GM18907 (cell line): ENCODE data around the gene PAX6.

Experiments
- ATAC-seq: cut with Tn5 transposase; IDR thresholded peaks from one replicate; pipeline ENCODE4 v1.9.1; 2021; ENCODE audit warnings: mild to moderate bottlenecking, moderate library complexity; ENCODE audit not compliant: unreplicated experiment

PAX6 gene

GRCh38 chr11:31810779-31811647 is at the start of gene PAX6:
Gene PAX6 (minus strand): TSS chr11:31811322. CDS start chr11:31806411, 4,911 bp downstream.
- ATAC-seq, result peak; percentile 69

- ATAC-seq, result no peak
Observed at GRCh38 chr11:31860391-31860790, 49.3 kb upstream of the PAX6 start.

- ATAC-seq, result no peak
Observed at GRCh38 chr11:31856248-31856647, 45.1 kb upstream of the PAX6 start.

GRCh38 chr11:31855466-31855865 is 44.3 kb upstream of the PAX6 start:
- ATAC-seq, result no peak

DNA sequence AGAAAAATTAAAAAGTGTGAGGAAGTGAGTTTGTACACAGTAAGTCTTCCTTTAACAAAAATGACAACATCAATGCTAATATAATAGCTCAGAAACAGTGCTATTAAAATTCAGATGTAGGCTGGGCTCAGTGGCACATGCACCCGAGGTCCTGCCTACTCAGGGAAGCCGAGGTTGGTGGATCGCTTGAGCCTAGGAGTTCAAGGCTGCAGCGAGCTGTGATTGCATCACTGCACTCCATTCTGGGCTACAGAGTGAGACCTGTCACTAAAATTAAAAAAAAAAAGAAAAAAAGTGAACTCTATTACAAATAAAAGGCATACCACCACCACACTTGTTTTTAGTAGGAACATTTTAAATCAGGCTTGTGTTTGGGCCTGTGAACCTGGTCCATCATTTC is 39.2 kb upstream of the PAX6 start:
- ATAC-seq, result no peak

DNA sequence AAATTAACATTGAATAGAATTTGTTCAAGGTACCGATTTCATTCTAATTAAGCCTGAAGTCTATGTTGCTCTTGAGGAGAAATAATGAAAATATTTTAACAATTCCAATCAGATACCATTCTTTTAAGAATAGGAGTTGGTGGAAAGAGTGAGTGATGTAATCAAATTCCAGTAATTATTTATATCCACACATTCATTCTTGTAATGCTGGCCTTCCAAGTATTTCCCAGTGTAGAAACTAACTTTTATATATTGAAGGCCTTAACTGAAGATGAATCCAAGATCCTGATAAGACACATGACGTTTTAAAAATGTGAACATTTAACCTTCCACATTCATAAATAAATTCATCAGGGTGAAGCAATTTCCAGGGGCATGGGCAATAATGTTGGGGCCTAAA is 36.6 kb upstream of the PAX6 start:
- no peak for ATAC-seq

DNA sequence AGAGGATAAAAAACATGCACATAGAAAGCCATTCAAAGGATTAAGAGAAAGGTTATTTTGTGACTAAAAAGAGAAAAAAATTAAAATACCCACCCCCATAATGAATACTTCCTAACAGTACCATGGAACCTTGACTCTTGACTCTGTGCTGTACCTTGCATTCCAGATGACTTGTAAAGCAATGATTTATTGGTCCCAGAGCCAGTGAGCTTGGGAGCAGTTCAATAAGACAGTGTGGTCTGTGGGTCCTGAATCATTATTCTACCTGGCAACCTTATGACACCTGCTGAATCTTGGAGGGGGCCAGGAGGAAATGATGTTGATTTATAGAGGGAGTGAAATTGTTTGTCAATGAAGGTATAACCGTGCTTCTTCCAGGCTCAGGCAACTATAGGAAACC is 34.2 kb upstream of the PAX6 start:
- no peak for ATAC-seq

GRCh38 chr11:31844351-31844750 is 33.2 kb upstream of the PAX6 start:
- ATAC-seq, result no peak

DNA sequence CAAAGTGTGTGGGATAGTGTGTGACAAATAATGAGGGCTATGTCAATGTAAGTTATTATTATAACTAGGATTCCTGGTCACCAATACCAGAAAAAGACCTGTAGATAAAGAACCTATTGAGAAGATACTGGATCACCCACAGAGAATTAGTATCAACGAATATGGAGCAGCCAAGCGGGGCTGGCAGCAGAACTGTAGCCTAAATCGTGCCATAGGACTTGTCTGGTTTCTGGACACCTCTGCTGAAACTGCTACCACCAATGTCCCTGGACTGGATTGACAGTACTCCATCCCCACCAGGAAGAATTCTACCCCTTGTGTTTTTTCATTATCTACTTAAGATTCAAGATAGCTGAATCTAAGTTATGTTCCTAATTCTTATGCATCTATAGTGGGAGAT is 30.3 kb upstream of the PAX6 start:
- ATAC-seq, result no peak

- ATAC-seq, result no peak
Observed at GRCh38 chr11:31834237-31834636, 23.1 kb upstream of the PAX6 start.

DNA sequence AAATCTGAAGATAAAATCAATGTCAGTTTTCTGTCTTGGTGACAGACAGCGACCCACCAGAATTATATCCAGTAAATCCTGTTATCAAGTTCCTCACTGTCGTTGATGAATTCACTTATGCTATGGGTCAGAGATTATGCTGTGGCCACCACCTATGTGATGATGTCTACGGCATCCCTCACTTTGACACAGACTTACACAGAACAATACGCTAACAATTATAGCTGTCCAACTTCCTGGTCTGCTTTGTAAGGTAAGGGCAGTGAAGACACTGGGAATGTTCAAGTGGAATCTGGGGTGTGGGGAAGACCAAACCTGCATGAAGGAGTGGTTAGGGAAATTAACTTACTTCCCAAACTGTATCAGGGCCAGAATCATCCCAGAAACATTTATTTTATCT is 19.3 kb upstream of the PAX6 start:
- no peak for ATAC-seq

DNA sequence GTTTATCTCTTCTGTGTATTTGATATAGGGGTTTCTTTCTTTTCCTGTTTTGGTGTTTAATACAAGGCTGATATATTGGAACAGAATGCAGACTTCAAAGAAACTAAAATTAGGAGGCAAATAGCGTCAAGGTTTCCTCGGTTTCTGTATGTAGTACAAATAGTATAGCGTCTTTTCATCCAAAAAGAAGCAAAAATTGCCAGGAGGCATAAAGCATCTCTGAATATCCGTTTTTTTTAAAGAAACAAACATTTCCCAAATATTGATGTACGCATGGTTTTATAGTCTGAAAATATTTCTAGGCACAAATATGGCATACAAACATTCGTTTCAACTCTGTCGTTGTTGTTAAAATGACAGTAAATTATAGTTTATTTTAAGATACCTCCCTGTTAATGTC is 17.1 kb upstream of the PAX6 start:
- ATAC-seq, result no peak

DNA sequence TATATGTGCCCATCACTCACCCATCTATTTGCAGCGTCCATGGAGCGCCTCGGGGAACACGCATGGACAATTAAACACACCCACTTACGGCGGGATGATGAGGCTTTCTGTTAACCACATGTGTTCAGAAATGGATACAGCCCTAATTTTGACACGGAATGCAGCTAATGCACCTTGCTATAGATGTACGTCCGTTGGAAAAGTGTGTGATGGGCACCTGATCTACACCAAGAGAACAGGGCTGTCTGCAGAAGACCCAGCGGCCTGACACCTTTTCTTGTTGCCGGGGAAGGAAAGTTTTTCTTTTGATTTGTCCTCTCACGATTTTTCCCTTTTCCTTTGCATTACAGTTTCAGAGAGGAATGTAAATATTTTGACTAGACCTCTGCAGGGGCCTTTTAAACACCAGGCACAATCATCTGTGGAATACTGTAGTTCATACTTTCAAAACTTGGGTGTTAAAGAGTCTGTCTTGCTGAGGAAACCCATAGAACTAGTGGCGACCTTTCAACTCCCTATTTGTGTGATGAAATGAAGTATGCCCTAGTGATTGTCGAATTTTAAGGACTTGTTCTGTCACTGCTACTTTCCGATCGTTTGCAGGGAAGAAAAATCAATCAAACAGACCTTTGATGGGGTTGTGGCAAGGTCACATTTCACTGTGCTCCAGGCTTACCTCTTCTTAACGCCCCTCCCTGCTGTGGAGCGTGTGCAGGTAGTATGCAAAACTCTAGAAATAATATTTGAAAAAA is 16.5 kb upstream of the PAX6 start:
- no peak for ATAC-seq

DNA sequence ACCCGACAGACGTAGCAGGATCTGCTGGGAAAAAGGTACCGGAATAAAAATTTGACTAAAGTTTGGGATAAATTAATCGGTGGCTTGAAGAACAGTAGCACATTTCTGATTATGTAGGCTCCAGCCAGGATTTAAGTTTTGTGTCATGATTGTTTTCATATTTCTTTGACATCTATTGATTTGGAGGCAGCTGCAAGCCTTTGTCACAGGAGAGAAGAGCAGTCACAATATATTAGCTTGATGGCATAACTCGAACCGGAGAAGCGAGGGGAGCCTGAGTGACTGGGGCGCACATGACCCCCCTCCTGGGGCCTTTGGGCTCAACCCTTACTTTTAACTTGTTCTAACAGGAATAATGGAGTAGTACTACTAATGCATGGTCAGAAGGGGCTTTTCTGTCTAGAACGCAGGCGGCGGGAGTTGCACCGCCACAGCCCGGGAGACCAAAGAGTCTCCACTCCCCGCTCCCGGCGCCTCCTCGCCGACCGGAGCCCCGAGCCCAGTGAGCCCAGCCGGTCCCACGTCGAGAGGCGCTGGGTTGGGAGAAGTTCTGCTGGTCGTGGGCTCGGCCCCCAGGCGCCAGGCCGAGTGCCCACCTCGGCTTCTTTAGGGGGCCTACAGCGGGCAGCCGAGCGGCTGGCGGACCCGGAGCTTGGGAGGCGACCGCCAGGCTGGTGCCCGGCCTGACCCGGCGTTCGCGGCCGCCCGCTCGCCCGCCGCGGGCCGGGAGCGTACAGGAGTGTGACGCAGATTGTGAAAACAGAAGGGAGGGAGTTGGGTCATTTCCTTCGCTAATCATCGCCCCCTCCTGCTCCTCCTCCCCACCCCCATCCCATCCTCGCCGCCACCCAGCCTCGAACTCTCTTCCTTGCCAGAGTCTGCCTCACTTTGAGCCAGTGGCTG is 15.7 kb upstream of the PAX6 start:
- ATAC-seq, result no peak

- no peak for ATAC-seq
Observed at GRCh38 chr11:31825838-31826484, 14.8 kb upstream of the PAX6 start.

DNA sequence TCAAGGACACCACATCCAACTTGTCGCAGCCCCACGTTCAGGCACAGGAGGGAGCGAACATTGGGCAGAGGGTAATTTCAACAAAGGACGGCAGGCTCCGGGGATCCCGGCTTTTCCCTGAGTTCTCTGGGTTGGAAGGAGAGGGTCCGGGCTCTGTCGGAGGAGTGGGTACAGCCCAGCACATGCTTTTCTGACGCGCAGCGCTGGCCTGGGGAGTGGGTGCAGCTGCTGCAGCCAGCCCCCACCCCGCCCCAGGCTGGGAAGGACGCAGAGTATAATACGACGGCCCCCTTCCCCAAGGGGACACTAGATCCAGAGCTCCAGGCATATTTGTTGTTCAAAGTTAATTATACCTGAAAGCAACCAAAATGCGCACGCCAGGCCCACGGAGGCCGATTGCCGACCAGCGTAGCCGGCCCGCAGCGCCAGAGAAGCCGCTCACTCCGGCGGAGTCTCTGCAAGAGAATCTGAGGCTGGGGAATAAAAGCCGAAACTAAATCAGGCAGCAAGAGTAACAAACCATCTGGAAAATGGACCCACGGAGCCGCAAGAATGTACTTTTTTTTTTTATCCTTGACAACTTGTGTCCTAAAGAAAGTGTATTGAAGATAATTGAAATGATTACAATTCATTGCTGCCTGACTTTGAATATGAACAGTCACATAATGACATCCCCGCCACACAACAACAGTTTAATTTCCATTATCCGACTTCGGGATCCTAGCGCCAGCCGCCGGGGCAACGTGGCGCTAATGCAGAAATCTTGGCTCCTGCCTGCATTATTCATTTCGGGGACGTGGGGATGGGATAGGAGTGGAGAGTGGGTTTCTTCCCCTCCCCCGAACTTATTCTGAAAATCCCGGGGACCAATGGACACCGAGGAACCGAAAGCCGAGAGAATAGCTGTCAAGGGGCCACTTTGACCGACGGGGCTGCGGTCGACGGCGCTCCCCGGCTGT is 14.0 kb upstream of the PAX6 start:
- ATAC-seq, result no peak

DNA sequence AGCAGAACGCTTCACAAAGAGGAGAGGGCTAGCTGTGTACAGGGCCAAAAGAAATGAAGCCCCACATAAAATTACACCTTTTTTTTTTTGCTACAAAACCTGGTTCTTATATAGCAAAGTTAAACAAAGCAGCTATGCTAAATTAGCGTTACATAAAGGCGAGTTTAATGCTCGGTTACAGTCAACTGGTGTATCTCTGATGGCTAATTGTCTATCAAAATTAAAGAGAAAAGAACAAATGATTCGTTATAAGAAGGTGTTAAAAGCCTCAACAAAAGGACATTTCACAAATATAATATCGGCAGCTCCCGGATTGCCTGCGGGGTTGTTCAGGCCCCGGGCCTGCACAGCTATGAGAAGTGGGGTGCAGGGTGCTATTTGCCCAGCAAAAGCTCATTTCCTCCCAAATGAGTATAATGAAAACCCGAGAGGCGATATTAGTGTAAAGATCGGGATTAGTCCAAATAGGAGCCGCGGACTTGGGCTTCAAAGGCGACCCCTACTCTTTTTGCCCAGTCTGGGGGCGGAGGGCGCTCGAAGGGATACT is 13.3 kb upstream of the PAX6 start:
- ATAC-seq, result no peak

DNA sequence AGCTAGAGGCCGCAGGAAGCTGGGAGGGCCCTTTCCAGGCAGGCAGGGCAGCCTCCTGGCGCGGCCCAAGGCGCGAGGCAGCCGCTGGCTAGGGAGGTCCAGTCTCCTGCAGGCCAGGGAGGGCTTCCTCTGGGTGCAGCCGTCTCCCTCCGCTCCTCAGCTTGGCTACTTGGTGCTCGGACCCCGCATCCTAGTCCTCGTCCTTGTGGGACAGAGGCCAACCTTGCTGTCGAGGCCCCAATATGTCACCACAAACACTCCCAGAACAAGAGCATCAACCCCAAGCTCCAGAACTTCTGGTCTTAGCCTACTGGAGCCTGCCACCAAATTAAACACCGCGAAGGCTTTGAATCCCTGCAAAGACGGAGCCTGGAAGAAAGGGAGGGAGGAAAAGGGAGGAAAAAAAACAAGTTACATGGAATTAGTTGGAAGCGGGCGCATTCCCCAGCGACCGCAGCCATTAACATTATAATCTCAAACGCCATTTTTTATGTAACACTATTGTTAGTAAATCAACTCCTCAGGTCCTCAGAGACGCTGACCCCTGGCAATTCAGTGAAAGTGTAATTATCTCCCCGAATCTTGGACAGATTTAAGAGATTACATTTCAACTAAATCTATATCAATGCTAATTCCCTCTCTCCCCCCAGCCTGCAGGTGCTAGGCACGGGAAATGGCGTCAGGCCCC is 12.7 kb upstream of the PAX6 start:
- ATAC-seq, result no peak
